ENCODE results near the gene PRKCSH.
A peak's percentile ranks its signal among the peaks of the same experiment; 100 is the strongest.

DNA sequence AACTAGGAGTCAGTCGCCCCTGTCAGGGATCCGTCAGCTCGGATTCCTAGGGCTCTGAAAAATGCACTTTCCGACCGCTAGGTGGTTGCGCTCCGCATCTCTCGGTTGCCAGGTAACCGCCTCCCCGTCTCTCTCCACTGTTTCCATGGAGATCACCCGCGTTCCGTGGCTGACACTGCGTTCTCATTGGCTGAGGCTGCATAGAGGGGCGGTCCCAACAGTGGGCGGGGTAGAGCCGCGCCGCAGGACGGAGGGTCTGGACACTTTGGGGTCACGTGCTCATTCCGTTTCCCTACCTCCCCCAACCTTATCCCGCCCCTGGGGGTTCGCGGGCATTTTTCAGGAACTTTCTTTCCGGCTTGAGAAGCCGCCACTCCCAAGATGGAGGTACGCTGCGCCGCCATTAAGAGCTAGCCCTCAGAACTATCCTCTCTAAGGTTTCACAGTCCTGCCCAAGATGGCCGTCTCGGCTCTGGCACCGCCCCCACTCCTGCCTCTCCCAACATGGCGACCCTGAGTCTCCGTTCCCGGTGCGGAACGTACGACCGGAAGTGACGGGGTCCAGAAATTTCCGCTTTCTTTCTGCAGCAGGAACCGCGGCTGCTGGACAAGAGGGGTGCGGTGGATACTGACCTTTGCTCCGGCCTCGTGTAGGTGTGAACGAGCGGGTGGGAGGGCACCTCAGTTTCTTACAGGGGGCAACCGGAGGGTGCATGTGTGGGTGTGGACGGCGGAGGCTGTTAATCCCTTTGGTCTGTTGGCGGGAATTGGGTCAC, at the start of gene PRKCSH, which contains the start of gene ODAD3:
- TF ChIP-seq, protein P1, sequence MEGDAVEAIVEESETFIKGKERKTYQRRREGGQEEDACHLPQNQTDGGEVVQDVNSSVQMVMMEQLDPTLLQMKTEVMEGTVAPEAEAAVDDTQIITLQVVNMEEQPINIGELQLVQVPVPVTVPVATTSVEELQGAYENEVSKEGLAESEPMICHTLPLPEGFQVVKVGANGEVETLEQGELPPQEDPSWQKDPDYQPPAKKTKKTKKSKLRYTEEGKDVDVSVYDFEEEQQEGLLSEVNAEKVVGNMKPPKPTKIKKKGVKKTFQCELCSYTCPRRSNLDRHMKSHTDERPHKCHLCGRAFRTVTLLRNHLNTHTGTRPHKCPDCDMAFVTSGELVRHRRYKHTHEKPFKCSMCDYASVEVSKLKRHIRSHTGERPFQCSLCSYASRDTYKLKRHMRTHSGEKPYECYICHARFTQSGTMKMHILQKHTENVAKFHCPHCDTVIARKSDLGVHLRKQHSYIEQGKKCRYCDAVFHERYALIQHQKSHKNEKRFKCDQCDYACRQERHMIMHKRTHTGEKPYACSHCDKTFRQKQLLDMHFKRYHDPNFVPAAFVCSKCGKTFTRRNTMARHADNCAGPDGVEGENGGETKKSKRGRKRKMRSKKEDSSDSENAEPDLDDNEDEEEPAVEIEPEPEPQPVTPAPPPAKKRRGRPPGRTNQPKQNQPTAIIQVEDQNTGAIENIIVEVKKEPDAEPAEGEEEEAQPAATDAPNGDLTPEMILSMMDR (conservative IDR thresholded peaks at IDR 0.05; ENCODE audit: low read length) = peak; percentile 82
- no peak for TF ChIP-seq EZH2phosphoT487 (IDR thresholded peaks at IDR 0.05; ENCODE audit: borderline replicate concordance, low read depth, low read length)
